Astrocyte of the spinal cord (primary cell): ENCODE data around the gene ATP5F1D.

Experiments
- DNase-seq: peaks from one replicate; pipeline ENCODE4 v3.0.0; 2011; ENCODE audit warnings: low read depth, low spot score
- H3K4me3 ChIP-seq: 2 replicates; pipeline ENCODE4 v1.5.1; 2011; ENCODE audit warnings: low read depth, mild to moderate bottlenecking, low read length, moderate library complexity
- in situ Hi-C: cut with HindIII; loops from 2 replicates; pipeline ENCODE4 v1.10.0; 2017; ENCODE audit warnings: low sequenced_read_pairs
- TF ChIP-seq, protein P1 (sequence below): IDR thresholded peaks from 2 replicates; pipeline ENCODE4 v1.5.1; 2012; ENCODE audit warnings: low read depth, mild to moderate bottlenecking, low read length, inconsistent platforms

The ATP5F1D gene

DNA sequence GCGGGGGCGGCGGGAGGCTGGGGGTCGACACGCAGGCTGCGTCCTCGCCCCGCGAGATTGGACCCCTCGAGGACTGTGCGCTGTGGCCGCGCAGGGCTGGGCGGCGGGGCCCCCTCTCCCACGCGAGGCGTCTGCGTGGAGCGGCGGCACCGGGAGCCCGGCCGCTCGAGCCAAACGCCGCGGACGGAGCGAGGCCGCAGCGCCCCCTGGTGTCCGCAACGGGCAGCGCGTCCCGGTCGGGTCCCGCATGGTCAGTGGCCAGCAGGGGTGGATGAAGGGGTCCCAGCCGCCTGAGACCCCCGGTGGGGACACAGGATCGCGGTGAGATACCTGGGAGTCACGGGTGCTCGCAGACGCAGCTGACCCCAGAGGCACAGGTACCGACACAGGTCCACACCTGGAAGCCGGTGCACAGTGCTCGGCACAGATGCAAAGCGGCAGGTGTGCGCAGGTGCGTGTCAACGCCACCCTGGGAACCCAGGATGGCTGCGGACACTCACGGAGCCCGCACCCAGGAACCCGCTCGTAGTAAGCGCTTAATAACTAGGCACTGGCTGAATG, 25.4 kb downstream of the ATP5F1D start:
- in situ Hi-C loops: no loop called here
- peak; percentile 42 for DNase-seq
- TF ChIP-seq, protein P1, sequence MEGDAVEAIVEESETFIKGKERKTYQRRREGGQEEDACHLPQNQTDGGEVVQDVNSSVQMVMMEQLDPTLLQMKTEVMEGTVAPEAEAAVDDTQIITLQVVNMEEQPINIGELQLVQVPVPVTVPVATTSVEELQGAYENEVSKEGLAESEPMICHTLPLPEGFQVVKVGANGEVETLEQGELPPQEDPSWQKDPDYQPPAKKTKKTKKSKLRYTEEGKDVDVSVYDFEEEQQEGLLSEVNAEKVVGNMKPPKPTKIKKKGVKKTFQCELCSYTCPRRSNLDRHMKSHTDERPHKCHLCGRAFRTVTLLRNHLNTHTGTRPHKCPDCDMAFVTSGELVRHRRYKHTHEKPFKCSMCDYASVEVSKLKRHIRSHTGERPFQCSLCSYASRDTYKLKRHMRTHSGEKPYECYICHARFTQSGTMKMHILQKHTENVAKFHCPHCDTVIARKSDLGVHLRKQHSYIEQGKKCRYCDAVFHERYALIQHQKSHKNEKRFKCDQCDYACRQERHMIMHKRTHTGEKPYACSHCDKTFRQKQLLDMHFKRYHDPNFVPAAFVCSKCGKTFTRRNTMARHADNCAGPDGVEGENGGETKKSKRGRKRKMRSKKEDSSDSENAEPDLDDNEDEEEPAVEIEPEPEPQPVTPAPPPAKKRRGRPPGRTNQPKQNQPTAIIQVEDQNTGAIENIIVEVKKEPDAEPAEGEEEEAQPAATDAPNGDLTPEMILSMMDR: peak; percentile 83
- H3K4me3 ChIP-seq: peak overlapping the region; percentile 37

DNA sequence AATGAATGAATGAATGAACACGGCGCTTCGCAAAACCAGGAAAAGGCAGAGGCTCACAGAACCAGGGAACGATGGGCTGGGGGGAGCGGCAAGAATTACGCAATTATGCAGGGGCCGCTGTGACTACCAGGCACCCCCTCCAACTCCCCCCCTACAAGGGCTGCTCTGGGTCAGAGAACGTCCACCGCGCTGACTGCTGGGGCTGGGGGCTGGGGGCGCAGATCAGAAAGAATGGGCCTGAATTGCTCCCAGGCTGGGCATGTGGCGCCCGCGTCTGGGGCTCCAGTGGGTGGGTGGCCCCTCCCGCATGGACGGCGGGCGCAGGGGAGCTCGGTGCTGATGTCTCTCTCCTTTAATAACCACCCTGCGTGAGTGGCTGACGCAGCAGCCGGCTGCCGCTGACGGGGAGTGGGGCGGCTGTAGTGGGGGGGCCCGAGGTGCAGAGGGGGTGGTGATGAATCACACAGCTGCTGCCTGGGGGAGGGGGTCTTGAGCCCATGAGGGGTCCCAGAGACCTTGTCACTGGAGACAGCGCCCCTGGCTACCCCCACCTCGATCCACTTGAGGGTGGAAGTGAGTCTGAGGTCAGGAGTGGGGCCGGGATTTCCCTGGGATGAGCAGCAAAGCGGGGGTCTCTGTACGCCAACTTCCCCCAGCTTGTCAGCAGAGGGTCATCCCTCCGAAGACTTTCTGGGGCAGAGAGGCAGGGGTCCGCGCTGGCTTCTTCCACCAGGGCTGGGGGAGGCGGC, 26.1 kb downstream of the ATP5F1D start:
- H3K4me3 ChIP-seq: peak overlapping the region; percentile 34
- DNase-seq: peak; percentile 40
- in situ Hi-C loops: no loop called here
- TF ChIP-seq, protein P1: no peak

DNA sequence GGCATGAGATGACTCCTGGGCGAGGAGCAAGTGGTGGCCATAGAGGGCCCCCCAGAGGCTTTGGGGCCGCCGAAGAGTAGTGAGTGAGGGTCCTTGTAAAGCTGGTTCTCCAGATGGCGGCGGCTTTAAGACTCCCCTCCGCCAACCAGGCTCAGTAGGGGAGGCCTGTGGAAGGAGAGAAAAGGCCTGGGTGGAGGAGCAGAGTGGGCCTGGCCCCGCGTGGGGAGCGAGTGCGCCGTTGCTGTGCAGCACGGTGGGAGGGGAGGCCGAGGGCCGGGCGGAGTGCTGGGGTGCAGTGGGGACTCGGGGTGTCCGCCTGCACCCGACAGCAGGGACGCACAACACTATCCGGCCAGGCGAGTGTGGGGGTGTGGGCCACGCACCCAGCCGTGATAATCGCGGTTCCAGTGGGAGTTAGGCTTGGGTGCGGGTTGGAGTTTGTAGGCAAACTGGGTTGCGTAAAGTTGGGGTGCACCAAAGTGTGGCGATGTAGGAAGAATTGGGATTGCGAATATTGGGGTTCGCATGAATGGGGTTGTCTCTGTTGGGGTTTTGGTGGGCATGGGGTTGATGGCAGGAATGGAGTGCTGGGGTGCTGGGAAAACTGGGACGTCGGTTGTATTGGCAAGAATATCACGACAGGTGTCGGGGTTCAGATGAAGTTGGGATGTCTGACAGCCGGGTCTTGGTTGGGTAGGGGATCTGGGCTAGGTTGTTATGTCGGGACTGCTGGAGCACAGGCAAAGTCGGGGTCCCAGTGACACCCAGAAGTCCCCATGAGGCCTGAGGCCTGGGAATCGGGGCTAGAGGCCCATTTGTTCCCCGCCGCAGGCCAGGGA, 26.9 kb downstream of the ATP5F1D start:
- in situ Hi-C loops: no loop called here
- DNase-seq: no peak
- no peak overlapping the region for H3K4me3 ChIP-seq
- TF ChIP-seq, protein P1: no peak

DNA sequence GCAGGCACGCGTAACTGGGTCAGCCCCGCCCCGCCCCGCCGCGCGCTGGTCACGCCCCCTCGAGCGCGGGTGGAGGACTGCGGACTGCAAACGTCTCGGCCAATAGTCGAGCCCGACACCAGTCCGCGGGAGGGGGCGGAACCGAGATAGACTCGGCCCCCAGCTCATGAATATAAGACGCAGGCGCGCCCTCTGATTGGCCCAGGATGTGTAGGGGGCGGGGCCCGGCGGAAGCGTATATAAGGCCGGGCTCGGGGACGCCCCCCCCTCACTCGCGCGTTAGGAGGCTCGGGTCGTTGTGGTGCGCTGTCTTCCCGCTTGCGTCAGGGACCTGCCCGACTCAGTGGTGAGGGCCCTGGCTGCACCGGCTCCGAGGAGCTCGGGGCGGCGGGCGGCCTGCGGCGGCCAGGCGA, 27.5 kb downstream of the ATP5F1D start, which contains the start of gene CIRBP:
CIRBP (plus strand) TSS at position 268 of the 413 bp plus-strand sequence. CDS start 1,602 bp downstream, outside the sequence.
- in situ Hi-C loops: no loop called here
- H3K4me3 ChIP-seq: peak within 1 kb of the TSS; percentile 47
- TF ChIP-seq, protein P1: no peak
- peak; percentile 99 for DNase-seq

DNA sequence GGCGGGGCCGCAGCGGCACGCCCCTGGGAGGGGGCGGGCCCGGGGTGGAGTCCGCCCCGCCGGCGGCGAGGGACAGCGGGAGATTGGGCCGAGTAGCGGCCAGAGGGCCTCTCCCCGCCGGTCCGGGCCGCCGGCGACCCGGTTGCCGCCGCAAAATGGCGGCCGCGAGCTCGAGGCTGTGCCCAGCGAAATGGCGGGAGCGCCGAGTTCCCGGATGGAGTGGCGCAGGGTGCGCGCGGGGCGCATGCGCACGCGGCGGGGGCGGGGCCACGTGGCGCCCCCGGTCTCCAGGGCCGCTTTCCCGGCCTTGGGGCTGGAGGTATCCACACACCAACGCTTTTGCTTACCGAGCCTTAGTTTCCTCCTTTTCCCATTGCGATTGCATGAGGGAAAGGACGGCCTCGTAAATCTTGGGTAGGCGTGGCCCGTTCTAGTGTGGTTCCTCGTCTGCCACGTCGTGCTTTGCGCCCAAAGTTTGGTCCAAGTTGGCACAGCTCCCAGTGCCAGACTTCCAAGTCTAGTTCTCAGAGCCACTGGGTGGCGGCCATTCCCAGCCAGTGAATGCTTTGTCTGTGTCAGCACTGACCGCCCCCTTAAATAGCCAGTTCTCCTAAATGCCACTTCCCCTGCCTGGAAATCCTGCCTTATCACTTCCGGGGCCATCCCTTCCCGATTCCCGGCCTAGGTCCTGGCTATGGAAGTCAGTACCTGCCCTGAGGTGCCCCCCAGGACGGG, 28.1 kb downstream of the ATP5F1D start:
- in situ Hi-C loops: no loop called here
- H3K4me3 ChIP-seq: peak overlapping the region; percentile 47
- peak; percentile 87 for DNase-seq
- TF ChIP-seq, protein P1: peak; percentile 11
